Activated CD4-positive, alpha-beta T cell treated with anti-CD3 and anti-CD28 coated beads, Interleukin-2, amount 50 U/mL, for 4 hours (primary cell): ENCODE results near the gene TJAP1.

Source experiments
- DNase-seq, 2 experiments: peaks; one replicate each; pipeline ENCODE4 v3.0.0-alpha.2; 2020

TJAP1 gene

DNA sequence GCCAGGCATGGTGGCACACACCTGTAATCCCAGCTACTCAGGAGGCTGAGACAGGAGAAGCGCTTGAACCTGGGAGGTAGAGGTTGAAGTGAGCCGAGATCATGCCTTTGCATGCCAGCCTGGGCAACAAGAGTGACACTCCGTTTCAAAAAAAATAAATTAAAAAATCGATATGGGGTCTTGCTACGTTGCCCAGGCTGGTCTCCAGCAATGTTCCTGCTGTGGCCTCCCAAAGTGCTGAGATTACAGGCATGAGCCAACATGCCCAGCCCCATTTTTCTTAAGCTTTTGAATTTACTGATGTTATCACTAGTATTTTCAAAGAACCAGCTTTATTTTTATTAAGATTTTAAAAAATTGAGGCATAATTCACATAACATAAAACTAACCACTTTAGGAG, 63.1 kb downstream of the TJAP1 start:
- DNase-seq = no peak

GRCh38 chr6:43541774-43542471, 64.6 kb downstream of the TJAP1 start:
- DNase-seq = no peak

DNA sequence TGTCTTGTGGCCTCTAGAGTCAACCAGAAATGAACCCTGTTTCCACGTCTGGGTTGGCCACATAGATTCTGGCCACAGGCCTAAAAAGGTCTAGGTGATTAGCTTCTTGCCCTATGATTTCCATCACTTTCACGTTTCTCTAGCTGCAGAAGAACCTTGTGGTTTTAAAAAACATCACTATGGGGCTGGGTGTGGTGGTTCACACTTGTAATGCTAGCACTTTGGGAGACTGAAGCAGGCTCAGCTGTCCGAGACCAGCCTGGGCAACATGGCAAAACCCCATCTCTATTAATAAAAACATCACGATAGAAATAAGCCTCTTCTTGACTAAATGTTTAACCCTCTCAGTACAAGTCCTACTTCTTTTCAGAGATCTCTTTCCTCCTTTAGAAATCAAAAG, 67.1 kb downstream of the TJAP1 start:
- no peak for DNase-seq

GRCh38 chr6:43547222-43547621, 69.9 kb downstream of the TJAP1 start:
- DNase-seq = no peak
